ENCODE results near the gene KCNV2.
"Not testable (repeated sequence)": the region's sequence is repeated elsewhere in the genome, so short reads cannot be mapped to it uniquely, and the experiment has no call there.

Gene KCNV2

GRCh38 chr9:2700398-2700797 is 16.9 kb upstream of the KCNV2 start:
- no peak overlapping the region for H3K4me3 ChIP-seq (ENCODE audit: low read depth, low read length)
- no peak for TF ChIP-seq CTCF (IDR thresholded peaks at IDR 0.05; ENCODE audit: low read depth, low read length)

GRCh38 chr9:2700909-2701550 is 16.3 kb upstream of the KCNV2 start:
- no peak for TF ChIP-seq CTCF (IDR thresholded peaks at IDR 0.05; ENCODE audit: low read depth, low read length)
- H3K4me3 ChIP-seq (ENCODE audit: low read depth, low read length), result no peak overlapping the region

- H3K4me3 ChIP-seq (ENCODE audit: low read depth, low read length), result no peak overlapping the region
- TF ChIP-seq CTCF (IDR thresholded peaks at IDR 0.05; ENCODE audit: low read depth, low read length), result no peak
Measured at GRCh38 chr9:2704504-2704903, 12.8 kb upstream of the KCNV2 start.

GRCh38 chr9:2707256-2707655 is 10.1 kb upstream of the KCNV2 start:
- H3K4me3 ChIP-seq (ENCODE audit: low read depth, low read length), result not testable (repeated sequence)

GRCh38 chr9:2709645-2710101 is 7.6 kb upstream of the KCNV2 start:
- TF ChIP-seq CTCF (IDR thresholded peaks at IDR 0.05; ENCODE audit: low read depth, low read length), result no peak
- H3K4me3 ChIP-seq (ENCODE audit: low read depth, low read length), result no peak overlapping the region

- TF ChIP-seq CTCF (IDR thresholded peaks at IDR 0.05; ENCODE audit: low read depth, low read length), result no peak
- no peak overlapping the region for H3K4me3 ChIP-seq (ENCODE audit: low read depth, low read length)
Measured at GRCh38 chr9:2711716-2712115, 5.6 kb upstream of the KCNV2 start.

- H3K4me3 ChIP-seq (ENCODE audit: low read depth, low read length), result no peak overlapping the region
- no peak for TF ChIP-seq CTCF (IDR thresholded peaks at IDR 0.05; ENCODE audit: low read depth, low read length)
Measured at GRCh38 chr9:2718001-2718697, 839 bp downstream of the KCNV2 start.
